GM12892 (cell line): ENCODE data around the gene ARL14.

Experiments used
- POLR2A ChIP-seq: IDR thresholded peaks from 2 replicates; pipeline ENCODE4 v1.6.1; 2011; ENCODE audit warnings: low read depth, low read length, control low read depth
- POLR2AphosphoS5 ChIP-seq: IDR thresholded peaks from 2 replicates; pipeline ENCODE4 v1.6.1; 2011; ENCODE audit warnings: low read depth, low read length, control low read depth

- TF ChIP-seq POLR2A: no peak
- TF ChIP-seq POLR2AphosphoS5: no peak
These were observed 39.9 kb upstream of the ARL14 start for GRCh38 chr3:160637086-160637485.
